Limb (tissue), 2 donors: ENCODE results near the gene MPC1.
"Not testable (repeated sequence)": the region's sequence is repeated elsewhere in the genome, so short reads cannot be mapped to it uniquely, and the experiment has no call there.

Experiments
- DNase-seq, 2 donors: peaks; one replicate each; pipeline ENCODE4 v3.0.0-alpha.2; 2016; ENCODE audit errors: extremely low spot score in 2 of 2

MPC1 gene

DNA sequence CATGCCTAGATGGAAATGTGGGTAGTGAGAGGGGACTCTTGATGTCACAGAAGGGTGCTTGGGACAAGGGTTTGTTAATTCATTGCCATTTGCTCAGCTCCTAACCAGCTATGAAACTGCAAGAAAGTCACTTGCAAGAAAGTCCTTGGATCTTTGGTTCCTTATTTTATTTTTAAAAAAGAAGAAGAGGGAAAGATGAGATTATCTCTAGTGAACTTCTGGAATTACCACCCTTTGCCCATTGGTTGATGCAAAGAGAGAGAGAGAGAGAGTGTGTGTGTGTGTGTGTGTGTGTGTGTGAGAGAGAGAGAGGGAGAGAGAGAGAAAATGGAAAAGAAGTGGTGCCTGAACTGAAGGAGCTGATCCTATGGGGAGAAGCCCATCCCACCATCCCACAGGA, 35.8 kb downstream of the MPC1 start:
- DNase-seq, result no peak

DNA sequence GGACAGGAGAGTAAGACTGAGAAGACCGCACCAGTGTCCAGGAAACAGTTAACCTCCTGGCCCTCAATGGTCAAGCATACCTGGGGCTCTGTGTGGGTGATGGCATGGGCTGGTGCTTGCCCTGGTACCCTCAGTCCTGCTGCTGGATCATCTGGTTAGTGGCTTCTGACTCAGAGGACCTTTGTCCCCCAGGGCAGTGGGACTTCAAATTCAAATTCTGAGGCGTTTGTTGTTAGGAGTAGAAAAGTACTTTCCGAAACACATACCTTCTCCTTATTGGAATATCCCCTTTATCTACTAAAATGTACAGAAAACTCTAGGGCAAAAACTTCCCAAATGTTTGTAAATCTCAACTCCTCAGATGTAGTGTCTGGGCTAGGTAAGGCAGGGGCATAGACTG, 36.3 kb downstream of the MPC1 start:
- DNase-seq, result no peak

DNA sequence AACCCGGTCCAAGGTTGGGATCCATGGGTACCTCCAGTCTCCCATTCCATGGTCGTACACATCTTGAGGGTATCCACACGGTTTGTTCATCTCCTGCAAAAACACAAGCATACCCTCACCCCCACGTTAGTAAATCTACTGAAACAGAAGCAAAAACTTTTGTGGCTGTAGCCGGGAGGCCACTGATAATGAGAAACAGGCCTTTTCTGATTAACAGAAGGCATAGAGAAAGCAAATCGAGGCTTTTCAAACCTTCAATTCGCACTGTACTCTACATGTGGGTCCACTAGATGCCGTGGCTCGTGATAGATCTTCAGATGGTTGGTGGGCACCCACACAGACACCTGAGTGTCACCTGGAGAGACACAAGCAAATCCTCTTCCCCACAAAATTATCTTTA, 37.1 kb downstream of the MPC1 start:
- DNase-seq, result not testable (repeated sequence)

DNA sequence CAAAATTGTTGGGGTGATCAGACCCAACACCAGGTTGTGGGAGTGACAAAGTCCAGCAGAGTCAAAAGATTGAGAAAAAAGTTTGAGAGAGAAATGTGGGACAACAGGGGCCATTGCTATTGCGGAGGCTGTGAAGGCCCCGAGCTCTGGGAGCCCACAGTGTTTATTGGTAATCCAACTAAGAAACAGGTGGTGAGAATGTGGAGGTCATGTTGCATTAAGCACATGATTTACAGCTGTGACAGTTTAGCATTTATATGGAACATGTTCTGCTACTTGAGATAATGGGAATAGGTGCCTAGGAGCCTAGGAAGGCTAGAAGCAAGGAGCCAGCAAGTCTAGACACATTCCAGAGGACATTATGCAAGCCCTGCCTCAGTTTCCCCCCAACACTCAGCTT, 37.8 kb downstream of the MPC1 start:
- not testable (repeated sequence) for DNase-seq

DNA sequence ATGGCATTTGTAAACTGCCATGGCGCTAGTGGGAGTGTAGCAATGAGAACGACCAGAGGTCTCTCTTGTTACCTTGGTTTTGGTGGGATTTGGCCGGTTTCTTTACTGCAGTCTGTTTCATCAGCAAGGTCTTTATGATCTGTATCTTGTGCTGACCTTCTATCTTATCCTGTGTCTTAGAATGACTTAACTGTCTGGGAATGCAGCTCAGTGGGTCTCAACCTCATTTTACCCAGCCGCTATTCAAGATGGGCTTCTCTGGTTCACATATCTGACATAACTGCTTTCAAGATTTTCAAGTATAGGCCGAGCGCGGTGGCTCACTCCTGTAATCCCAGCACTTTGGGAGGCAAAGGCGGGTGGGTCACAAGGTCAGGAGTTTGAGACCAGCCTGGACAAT, 38.5 kb downstream of the MPC1 start:
- no peak for DNase-seq

DNA sequence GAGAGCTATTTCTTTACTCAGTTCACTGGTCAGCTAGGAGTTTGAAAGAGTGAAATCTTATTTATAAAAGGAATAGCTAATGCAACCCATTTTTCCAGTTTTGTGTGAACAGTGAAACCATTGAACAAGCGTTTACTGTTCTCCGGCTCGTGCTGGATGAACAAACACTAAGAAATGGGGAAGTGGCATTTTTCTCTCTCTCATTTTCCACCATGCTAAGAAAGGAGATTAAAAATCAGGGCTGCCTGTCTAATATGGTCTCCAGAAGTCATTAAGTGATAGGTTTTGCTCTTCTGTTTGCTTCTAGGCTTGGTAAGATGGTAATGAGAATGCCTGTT, 39.6 kb downstream of the MPC1 start:
- DNase-seq, result no peak

DNA sequence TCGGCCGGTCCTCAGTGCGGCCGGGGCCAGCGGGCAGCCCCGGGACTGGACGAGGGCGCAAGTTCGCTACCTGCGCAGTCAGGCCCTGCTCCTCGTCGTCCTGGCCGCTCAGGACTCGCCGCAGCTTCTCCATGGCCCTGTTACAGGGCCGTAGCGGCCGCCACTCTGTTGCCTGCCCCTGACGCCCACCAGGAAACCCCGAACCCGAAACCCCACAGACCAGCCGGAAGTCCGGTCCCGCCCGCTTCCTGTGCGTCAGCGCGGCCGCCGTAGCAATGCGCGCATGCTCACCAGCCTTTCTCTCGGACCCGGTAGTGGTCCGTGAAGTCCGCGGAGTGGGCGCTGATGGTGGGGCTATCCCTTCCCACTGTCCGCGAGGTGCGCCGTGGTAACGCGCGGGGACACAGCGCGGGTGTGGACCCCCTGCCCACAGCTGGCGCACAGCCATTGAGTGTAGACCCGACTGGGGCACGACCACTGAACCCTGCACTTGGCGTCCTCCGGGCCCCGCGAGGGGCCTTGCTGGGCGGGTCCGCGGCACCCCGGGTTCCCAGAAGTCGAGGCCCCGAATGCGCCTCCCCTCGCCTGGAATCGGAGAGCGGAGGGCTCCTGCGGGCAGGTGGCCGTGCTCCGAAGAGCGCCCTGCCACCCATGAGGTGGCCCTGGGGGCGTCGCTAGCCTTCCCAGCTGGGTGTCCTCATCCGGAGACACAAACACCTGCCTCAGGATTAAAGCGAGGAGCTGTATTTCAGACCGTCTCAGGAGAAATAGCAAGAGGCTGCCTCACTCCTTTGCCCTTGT, 40.2 kb downstream of the MPC1 start, which contains the start of gene SFT2D1:
SFT2D1 (minus strand) TSS at position 197 of the 801 bp plus-strand sequence; CDS start at position 133, 64 bp downstream.
- DNase-seq, result peak; percentile 86 to 94

DNA sequence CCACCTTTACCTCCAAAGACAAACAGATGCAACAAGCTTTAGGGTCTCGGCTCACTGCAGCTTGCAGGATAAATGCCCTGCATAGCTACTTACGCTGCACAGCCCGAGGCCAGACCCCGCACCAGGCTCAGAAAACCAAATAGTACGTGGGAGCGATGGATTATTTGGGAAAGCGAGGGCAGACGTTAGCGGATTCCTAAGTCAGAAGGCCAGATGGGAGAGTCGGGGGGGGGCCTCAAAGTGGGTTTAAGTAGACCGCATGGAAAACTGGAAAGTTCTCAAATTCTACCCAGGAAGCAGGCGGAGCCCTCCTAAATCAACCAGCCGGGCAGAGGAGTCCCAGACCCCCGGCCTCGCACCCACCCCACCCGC, 40.8 kb downstream of the MPC1 start:
- DNase-seq, result peak in 1 of 2 donors; percentile 15

DNA sequence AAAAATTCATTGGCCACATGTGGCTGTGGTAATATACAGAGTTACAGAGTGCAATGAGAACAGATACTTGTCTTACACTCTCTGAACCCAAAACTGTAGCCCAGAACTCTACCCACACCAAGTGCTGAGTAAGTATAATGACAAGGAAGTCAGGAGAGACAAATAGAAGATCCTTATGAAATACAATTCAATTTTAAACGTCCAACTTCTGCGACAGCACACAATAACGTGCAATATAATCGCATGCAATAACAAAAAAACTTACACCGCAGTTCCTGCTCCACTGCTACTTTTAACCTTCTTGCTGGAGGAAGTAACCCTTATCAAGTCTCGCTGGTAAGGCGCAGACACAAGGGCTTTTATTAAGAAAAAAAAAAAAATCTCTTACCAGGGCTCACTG, 41.3 kb downstream of the MPC1 start:
- no peak for DNase-seq

DNA sequence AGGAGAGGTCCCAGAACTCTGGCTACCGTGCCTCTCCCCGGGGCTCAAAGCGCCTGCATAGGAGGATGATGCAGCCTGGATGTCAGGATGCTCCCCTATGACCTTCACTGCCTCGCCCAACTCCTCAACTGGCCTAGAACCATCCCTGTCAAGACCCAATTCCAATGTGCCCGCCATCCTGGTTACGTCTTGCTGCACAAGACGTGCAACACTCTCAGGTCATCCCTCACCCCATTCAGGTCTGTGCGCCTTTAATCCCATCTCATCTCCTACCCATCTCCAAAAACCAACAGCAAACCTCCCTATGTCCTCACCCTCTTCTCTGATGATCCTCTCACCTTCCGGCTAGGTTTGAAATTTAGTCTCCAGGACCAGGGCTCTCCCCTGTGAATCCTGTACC, 43.9 kb downstream of the MPC1 start:
- DNase-seq, result no peak

DNA sequence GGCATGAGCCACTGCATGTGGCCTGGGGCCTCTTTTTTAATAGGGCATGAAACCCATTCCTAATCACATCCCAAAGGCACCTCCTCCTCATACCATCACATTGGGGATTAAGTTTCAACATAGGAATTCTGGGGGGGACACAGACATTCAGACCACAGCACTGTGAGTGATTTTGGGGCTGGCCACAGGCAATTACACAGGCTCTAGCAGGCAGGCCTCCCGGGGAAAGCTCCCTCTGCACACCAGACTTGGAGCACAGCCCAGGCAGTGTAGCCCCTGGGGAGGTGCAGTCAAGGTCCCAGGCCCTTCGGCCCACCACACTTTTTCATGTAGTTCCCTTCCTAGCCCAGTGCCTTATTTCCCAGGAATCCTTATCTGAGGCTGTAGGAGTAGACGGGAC, 45.9 kb downstream of the MPC1 start:
- DNase-seq, result no peak

DNA sequence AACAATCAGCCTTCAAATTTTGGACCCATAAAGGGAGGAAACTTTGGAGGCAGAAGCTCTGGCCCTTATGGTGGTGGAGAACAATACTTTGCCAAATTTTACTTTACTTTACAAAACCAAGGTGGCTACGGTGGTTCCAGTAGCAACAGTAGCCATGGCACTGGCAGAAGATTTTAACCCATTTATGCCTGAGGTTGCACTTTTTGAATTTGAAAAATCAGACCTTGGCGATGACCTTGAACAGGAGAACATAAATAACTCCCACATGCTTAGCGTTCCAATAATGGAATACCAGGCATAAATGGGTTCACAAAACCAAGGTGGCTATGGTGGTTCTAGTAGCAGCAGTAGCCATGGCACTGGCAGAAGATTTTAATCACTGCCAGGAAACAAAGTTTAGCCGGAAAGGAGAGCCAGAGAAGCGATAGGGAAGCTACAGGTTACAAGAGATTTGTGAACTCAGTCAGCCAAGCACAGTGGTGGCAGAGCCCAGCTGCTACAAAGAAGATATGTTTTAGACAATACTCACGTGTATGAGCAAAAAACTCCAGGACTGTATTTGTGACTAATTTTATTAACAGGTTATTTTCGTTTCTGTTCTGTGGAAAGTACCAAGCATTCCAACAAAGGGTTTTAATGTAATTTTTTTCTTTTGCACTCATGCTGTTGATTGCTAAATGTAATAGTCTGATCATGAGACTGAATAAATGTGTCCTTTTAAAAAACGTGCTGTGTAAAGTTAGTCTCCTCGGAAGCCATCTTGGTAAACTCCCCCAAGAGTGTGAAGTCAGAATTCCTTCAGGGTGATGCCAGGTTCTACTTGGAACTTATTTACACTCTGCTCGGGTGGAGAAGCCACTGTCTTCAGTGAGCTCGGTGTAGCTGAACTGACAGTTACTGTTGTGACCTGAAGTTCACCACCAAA, 47.1 kb downstream of the MPC1 start:
- DNase-seq, result no peak

DNA sequence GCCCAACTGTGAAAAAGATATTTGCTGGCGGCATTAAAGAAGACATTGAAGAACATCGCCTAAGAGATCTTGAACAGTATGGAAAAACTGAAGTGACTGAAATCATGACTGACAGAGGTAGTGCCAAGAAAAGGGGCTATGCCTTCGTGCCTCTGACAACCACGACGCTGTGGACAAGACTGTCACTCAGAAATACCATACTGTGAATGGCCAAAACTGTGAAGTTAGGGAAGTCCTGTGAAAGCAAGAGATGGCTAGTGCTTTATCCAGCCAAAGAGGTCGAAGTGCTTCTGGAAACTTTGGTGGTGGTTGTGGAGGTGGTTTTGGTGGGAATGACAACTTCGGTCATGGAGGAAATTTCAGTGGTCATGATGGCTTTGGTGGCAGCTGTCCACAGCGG, 47.9 kb downstream of the MPC1 start:
- DNase-seq, result no peak

DNA sequence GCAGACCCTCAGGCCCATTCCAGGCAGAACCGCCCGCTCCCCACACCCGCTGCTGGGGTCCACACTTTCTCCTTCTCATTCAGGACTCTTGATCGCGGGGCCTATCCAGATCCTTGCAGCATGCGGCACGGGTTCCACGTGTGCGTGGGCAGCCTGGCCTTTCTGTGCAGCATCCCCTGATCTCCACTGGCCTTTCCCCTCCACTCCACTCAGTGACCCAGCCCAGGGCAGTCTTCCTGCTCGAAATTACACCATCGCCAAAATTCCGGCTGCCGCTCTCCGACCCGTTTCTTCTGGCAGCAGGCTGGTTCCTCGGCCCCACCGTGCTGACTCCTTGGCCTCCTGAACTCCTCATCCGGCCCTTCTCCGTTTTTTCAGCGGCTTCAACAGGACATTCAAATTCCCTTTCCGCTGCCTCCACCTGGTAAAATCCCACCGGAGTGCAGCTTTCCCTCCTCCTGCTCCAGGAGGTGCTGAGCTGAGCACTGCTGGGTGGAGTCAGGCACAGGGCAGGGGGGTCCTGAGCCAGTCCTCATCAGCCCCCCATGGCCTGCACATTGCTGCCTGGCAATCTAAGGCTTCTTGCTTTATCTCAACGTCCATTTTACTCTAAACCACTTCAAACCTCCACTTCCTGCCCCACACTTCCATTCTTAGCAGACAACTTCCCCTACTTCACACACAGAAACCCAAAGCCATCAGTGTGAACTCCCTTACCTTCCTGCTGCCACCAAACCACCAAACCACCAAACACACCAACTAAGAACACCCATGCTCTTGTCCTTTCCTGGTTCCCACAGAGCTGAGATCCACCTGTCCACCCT, 49.4 kb downstream of the MPC1 start:
- no peak for DNase-seq

DNA sequence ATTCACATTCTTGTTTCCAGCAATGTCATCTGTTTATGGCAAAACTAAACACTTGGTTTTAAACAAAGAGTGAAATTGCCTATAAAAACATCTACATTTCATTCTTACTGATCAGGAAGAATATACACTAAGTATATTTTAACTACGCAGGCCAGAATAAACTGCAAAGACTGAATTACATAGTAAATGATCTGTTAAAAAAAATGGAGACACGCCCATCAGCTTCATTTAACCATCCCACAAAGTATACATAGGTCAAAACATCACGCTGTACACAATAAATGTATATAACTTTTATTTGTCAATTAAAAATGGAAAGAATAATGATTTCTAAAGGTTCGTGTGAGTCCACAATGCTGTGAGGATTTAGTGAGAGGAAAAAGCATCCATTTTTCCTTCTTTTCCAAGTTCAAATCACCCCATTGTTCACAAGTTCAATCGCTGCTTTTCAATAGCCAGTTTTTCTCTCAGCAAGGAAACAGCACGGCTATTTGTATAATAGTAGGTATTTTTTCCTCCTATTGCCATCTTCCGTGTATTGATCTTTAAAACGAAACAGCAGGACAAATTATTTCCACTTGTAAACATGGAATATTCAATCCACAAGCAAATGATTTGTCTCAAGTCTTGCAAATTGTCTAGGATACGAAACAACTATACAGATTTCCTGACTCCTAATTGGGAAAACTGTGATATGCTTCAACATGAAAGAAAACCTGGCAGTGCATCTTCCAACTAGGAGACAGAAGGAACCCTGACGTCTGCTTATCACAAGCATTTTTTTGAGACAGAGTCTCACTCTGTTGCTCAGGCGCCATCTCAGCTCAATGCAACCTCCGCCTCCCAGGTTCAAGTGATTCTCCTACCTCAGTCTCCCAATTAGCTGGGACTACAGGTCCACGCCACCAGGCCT, 51.0 kb downstream of the MPC1 start:
- no peak for DNase-seq

DNA sequence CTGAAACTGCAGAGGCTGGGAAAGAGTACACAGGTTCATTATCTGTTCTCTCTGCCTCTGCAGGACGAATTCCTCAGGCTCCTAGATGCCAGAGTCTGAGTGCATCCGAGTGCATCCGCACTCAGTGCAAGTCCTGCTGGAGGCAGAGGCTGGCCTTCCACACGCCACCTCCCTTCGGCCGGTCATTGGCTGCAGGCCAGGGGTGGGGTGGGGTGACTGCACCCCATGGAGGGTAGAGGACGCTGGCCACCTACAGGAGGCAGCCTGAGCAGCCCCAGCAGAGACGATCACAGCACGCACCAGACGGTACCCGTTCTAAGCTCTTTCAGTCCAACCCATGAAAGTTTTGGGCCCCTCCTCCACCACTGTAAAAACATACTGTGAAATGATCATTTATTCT, 52.1 kb downstream of the MPC1 start:
- peak in 1 of 2 donors; percentile 51 for DNase-seq

DNA sequence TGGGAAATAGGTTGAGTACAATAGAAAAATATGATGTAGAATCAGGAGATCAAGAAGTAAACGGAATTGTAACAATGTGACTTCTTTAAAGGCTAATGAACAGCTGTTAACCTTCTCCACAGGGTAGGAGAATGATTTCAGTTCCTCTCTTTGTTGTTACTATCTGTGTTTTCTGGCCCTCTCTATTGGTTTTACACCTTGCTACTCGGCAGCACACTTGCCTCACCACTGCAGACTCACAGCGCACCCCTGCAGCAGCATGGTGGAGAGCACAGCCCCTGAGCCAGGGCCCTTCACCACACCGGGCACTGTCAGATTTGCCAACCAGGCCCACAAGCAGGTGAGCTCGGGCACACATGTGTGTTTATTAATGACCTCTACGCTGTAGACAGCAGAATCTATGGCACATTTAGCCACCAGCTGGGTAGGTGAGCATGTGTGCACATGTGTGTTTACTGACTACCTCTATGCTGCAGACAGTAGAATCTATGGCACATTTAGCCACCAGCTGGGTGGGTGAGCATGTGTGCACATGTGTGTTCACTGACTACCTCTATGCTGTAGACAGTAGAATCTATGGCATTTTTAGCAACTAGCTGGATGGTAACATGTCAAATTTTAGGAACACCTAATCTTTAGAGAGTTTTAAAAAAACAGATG, 57.2 kb downstream of the MPC1 start:
- no peak for DNase-seq

DNA sequence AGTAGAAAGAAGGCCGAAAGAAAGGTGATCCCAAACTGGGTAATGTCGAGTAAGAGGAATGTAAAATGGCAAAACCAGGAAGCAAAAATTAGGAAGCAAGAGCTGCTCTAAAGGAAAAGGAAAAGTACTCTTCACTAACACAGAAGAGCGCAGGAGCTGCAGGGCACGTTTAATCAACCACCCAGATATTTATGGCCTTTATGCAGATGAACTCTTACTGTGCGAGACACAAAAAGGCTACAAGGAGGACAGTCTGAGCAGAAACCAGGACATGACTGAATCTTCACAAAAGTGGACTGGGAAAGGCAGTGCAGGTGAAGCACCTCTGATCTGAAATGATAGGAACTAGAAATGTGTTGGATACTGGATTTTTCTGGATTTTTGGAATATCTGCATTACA, 59.3 kb downstream of the MPC1 start:
- no peak for DNase-seq

DNA sequence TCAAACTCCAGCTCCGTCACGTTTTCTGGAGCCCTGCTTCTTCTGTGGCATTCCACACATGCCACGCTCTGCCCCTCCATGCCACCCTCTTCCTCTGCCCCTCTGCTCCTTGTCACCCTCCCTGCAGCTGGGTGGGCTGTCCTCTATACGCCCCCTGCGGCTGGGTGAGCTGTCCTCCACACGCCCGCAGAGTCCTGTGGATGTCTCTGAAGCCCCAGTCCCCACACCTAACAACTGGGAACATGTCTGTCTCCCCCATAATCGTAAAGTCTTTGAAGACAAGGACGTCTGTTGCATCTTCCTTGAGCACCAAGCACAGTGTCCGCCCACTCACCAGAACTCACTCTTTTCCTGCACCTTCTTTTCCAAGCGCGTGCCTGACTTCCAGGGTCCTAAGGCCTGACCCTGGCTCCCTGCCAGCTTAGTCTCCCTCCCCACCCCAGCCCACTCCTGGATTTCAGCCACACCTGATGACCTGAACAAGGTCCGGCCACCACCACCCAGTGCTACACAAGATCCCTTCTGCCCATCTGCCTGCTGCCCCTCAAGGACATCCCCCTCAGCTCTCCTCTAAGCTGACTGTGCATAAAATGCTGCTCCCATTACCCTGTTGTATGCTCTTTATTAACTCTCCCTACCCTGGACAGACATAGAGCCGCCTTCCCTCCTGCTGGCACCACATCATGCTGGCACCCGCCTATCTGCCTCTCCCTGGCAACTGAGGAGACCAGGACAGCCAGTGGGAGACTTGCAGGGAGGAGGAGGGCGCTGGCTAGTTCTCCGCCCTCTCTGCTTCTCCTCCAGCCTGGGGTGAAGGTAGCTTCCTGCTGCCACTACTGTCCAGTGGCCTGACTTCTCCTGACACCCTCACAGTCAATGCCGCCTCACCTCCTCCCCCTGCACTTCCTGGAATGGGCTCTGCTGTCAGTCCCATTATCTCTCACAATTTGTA, 63.8 kb downstream of the MPC1 start:
- DNase-seq, result no peak
